ENCODE results near the gene TMEM184A.

DNA sequence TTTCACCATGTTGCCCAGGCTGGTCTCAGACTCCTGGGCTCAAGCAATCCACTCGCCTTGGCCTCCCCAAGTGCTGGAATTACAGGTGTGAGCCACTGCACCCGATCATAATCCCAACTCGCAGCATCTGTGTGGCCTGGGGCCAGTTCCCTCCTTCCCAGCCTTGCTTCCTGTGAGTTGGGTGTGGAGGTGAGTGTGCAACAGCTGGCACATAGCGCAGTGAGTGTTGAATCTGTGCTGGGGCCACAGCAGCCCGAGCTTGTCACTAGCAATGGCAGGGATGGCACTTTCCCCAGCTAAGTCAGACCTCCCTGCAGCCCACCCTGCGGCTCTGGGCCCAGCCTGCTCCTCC, 12.2 kb downstream of the TMEM184A start:
- TF ChIP-seq, protein P1, sequence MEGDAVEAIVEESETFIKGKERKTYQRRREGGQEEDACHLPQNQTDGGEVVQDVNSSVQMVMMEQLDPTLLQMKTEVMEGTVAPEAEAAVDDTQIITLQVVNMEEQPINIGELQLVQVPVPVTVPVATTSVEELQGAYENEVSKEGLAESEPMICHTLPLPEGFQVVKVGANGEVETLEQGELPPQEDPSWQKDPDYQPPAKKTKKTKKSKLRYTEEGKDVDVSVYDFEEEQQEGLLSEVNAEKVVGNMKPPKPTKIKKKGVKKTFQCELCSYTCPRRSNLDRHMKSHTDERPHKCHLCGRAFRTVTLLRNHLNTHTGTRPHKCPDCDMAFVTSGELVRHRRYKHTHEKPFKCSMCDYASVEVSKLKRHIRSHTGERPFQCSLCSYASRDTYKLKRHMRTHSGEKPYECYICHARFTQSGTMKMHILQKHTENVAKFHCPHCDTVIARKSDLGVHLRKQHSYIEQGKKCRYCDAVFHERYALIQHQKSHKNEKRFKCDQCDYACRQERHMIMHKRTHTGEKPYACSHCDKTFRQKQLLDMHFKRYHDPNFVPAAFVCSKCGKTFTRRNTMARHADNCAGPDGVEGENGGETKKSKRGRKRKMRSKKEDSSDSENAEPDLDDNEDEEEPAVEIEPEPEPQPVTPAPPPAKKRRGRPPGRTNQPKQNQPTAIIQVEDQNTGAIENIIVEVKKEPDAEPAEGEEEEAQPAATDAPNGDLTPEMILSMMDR (IDR thresholded peaks at IDR 0.05 in 2 of 3, conservative IDR thresholded peaks at IDR 0.05 in 1 of 3; ENCODE audit: control insufficient read depth in 2 of 3, extremely low read depth in 1 of 3, insufficient read depth in 1 of 3, low read depth in 3 of 3, low read length in 3 of 3), result no peak
- TF ChIP-seq FOS (IDR thresholded peaks at IDR 0.05; ENCODE audit: borderline replicate concordance, extremely low read depth, insufficient read length) (no peak), POLR2AphosphoS5 (IDR thresholded peaks at IDR 0.05; ENCODE audit: low read length) (no peak)

All from GM12878 (cell line).